Keratinocyte (primary cell): ENCODE measurements around the gene DCST2. TPM values are rescaled to one million over a fixed set of nuclear protein-coding genes. Genes with fewer than 3 reads are reported as not detected.

Experiments
- DNase-seq: peaks from one replicate; pipeline ENCODE4 v3.0.0-alpha.2; 2011; ENCODE audit warnings: low read depth, missing footprints, low spot score
- FAIRE-seq: peaks from 2 replicates; lab custom pipeline; 2011; peaks lifted over from hg19 to GRCh38; lab: Jason Lieb, UNC
- H2AFZ ChIP-seq: 2 replicates; pipeline ENCODE4 v1.6.0; 2012; ENCODE audit warnings: low read length, control low read depth, inconsistent platforms; ENCODE audit not compliant: control insufficient read depth
- H3K27ac ChIP-seq: 2 replicates; pipeline ENCODE4 v1.5.1; 2011; ENCODE audit warnings: low read length; ENCODE audit not compliant: control insufficient read depth, insufficient read depth
- H3K27me3 ChIP-seq: 3 replicates; pipeline ENCODE4 v1.6.0; 2011; ENCODE audit warnings: low read length; ENCODE audit not compliant: control insufficient read depth, insufficient read depth; ENCODE audit errors: extremely low read depth
- H3K36me3 ChIP-seq, 2 experiments: 2 replicates in 1 of 2; 3 replicates in 1 of 2; pipeline ENCODE4 v1.5.1; 2011; ENCODE audit warnings: low read length in 2 of 2, mild to moderate bottlenecking in 1 of 2; ENCODE audit not compliant: control insufficient read depth in 2 of 2, insufficient read depth in 2 of 2; ENCODE audit errors: extremely low read depth in 1 of 2
- H3K4me1 ChIP-seq: 3 replicates; pipeline ENCODE4 v1.5.1; 2011; ENCODE audit warnings: low read length; ENCODE audit not compliant: control insufficient read depth, insufficient read depth; ENCODE audit errors: extremely low read depth
- H3K4me2 ChIP-seq: 3 replicates; pipeline ENCODE4 v1.6.0; 2011; ENCODE audit warnings: low read depth, low read length; ENCODE audit not compliant: control insufficient read depth, insufficient read depth; ENCODE audit errors: extremely low read depth
- H3K4me3 ChIP-seq, 3 experiments: fragments of 200-600 bp in 1 of 3; sonication (generic) in 1 of 3; 2 replicates in 2 of 3; 3 replicates in 1 of 3; pipeline ENCODE4 v1.5.1; 2011 to 2016; ENCODE audit warnings: low read length in 3 of 3, mild to moderate bottlenecking in 3 of 3, control low read depth in 2 of 3, inconsistent platforms in 1 of 3, low read depth in 1 of 3, mixed read lengths in 1 of 3, mixed run types in 1 of 3, moderate library complexity in 1 of 3; ENCODE audit not compliant: control insufficient read depth in 2 of 3, insufficient read depth in 2 of 3; ENCODE audit errors: extremely low read depth in 1 of 3
- H3K79me2 ChIP-seq: 2 replicates; pipeline ENCODE4 v1.6.0; 2012; ENCODE audit warnings: low read length; ENCODE audit not compliant: control insufficient read depth, insufficient read depth
- H3K9ac ChIP-seq: 3 replicates; pipeline ENCODE4 v1.6.0; 2011; ENCODE audit warnings: low read length; ENCODE audit not compliant: control insufficient read depth, insufficient read depth; ENCODE audit errors: extremely low read depth
- H3K9me1 ChIP-seq: 3 replicates; pipeline ENCODE4 v1.6.0; 2011; ENCODE audit warnings: low read length; ENCODE audit not compliant: control insufficient read depth, insufficient read depth; ENCODE audit errors: extremely low read depth
- H3K9me3 ChIP-seq: 2 replicates; pipeline ENCODE4 v1.5.1; 2012; ENCODE audit warnings: low read depth, low read length; ENCODE audit not compliant: control insufficient read depth
- H4K20me1 ChIP-seq: 3 replicates; pipeline ENCODE4 v1.6.0; 2011; ENCODE audit warnings: low read length; ENCODE audit not compliant: control insufficient read depth, insufficient read depth; ENCODE audit errors: extremely low read depth
- CTCF ChIP-seq, 3 experiments: IDR thresholded peaks in 1 of 3; conservative IDR thresholded peaks in 1 of 3; optimal IDR thresholded peaks in 1 of 3; 2 replicates in 2 of 3; 3 replicates in 1 of 3; pipeline versions ENCODE3 to v1.5.1; 2011; ENCODE audit warnings: low read length in 3 of 3, mild to moderate bottlenecking in 3 of 3, moderate library complexity in 2 of 3, control low read depth in 1 of 3, inconsistent platforms in 1 of 3; ENCODE audit not compliant: insufficient read depth in 2 of 3; ENCODE audit errors: extremely low read depth in 1 of 3
- EZH2 ChIP-seq: IDR thresholded peaks from one replicate; pipeline ENCODE4 v1.6.1; 2012; ENCODE audit warnings: inconsistent platforms, mild to moderate bottlenecking, low read length, moderate library complexity
- dilution Hi-C: fragments of 300-500 bp; cut with MboI; formaldehyde crosslinking; loops from one replicate; pipeline ENCODE4 v1.7.0; 2020; ENCODE audit warnings: low sequenced_read_pairs; ENCODE audit not compliant: extremely low pct_ligation_motif_present
- polyA plus RNA-seq, 5 experiments: library from polyadenylated mRNA; depleted of rRNA in 3 of 5; stranded (reverse) in 3 of 5; stranded (forward) in 1 of 5; unstranded in 1 of 5; fragments of >200 nt; gene quantifications; 1 replicate in 1 of 5; 2 replicates in 3 of 5; 3 replicates in 1 of 5; pipeline versions ENCODE4 v1.2.1 to v1.2.3, GENCODE V29; 2011 to 2012; ENCODE audit warnings: missing spikeins in 2 of 5, low read depth in 1 of 5, low replicate concordance in 1 of 5

The DCST2 gene
- polyA plus RNA-seq, 1 donor (not counting 4 experiments of a cell fraction or from before 2014, with no cell fraction given): 0.14 TPM

- Histone ChIP-seq H3K36me3 (peaks cover 4 to 9% of the 10 kb centered on the region in 2 experiments), H2AFZ (no peak overlapping the region), H3K4me3 (no peak overlapping the region), H3K9me1 (no peaks in the 10 kb centered on the region), H3K9ac (no peak overlapping the region), H3K4me1 (peaks cover 6% of the 10 kb centered on the region), H3K27me3 (no peaks in the 10 kb centered on the region), H3K79me2 (peaks cover 3% of the 10 kb centered on the region), H4K20me1 (no peaks in the 10 kb centered on the region), H3K27ac (no peak overlapping the region), H3K9me3 (no peaks in the 10 kb centered on the region), H3K4me2 (no peak overlapping the region)
- dilution Hi-C loops: no loop called here
- TF ChIP-seq CTCF (optimal IDR thresholded peaks at IDR 0.05 in 1 of 3, IDR thresholded peaks at IDR 0.05 in 1 of 3, conservative IDR thresholded peaks at IDR 0.05 in 1 of 3; ENCODE audit: extremely low read depth in 1 of 3, insufficient read depth in 2 of 3, low read length in 3 of 3) (no peak), EZH2 (no peak)
- DNase-seq: no peak
- FAIRE-seq: no peak
Observed at GRCh38 chr1:154994591-154994990, 39.0 kb downstream of the DCST2 start.

GRCh38 chr1:154994269-154994587 lies 39.4 kb downstream of the DCST2 start:
- no peak for FAIRE-seq
- H3K9me3 ChIP-seq: no peaks in the 10 kb centered on the region
- H3K4me2 ChIP-seq: no peak overlapping the region
- H3K4me3 ChIP-seq: no peak overlapping the region
- H4K20me1 ChIP-seq: no peaks in the 10 kb centered on the region
- peaks cover 4% of the 10 kb centered on the region for H3K79me2 ChIP-seq
- H3K9ac ChIP-seq: no peak overlapping the region
- DNase-seq: no peak
- TF ChIP-seq CTCF (optimal IDR thresholded peaks at IDR 0.05 in 1 of 3, IDR thresholded peaks at IDR 0.05 in 1 of 3, conservative IDR thresholded peaks at IDR 0.05 in 1 of 3; ENCODE audit: extremely low read depth in 1 of 3, insufficient read depth in 2 of 3, low read length in 3 of 3) (no peak), EZH2 (no peak)
- dilution Hi-C loops: no loop called here
- peaks cover 4% of the 10 kb centered on the region for H3K4me1 ChIP-seq
- no peaks in the 10 kb centered on the region for H3K27me3 ChIP-seq
- H2AFZ ChIP-seq: no peak overlapping the region
- peaks cover 7 to 12% of the 10 kb centered on the region in 2 experiments for H3K36me3 ChIP-seq
- no peak overlapping the region for H3K27ac ChIP-seq
- H3K9me1 ChIP-seq: no peaks in the 10 kb centered on the region
